PC-9 (cell line): Measurements from ENCODE around the gene PLA2G2C. TPM values are rescaled to one million over a fixed set of nuclear protein-coding genes. Genes with fewer than 3 reads are reported as not detected.

Source experiments
- BruUV-seq: library from RNA; stranded (reverse); fragments of 400-500 nt; replicated peaks from 2 replicates; lab custom pipeline; 2021; lab: Mats Ljungman, UMichigan
- CTCF ChIA-PET: fragments of 300-600 bp; sonication (Branson Sonifier 250); formaldehyde crosslinking; loops from one replicate; lab custom pipeline; 2022; ENCODE audit warnings: antibody characterized with exemption; lab: Charles Lee
- POLR2A ChIA-PET: fragments of 300-600 bp; sonication (Branson Sonifier 250); formaldehyde crosslinking; loops from one replicate; lab custom pipeline; 2022; ENCODE audit warnings: antibody characterized with exemption; ENCODE audit not compliant: unreplicated experiment; lab: Charles Lee
- DNase-seq, 2 experiments: peaks; one replicate each; pipeline versions ENCODE4 v3.0.0 to v3.0.0-alpha.2; 2015 to 2022; ENCODE audit warnings: mixed read lengths in 1 of 2
- H2AFZ ChIP-seq: fragments of 200-600 bp; sonication (generic); 2 replicates; pipeline ENCODE4 v1.8.1; 2017; ENCODE audit warnings: antibody characterized with exemption
- H3F3A ChIP-seq: fragments of 200-600 bp; sonication (generic); 2 replicates; pipeline ENCODE4 v1.8.1; 2017; ENCODE audit warnings: antibody characterized with exemption, mild to moderate bottlenecking, low read depth; ENCODE audit not compliant: insufficient read depth
- H3K27ac ChIP-seq: fragments of 200-600 bp; sonication (generic); 2 replicates; pipeline ENCODE4 v1.6.1; 2016; ENCODE audit warnings: mixed run types
- H3K27me3 ChIP-seq: fragments of 200-600 bp; sonication (generic); 2 replicates; pipeline ENCODE4 v1.6.1; 2016; ENCODE audit warnings: low read depth, mixed run types; ENCODE audit not compliant: insufficient read depth
- H3K36me3 ChIP-seq: fragments of 200-600 bp; sonication (generic); 2 replicates; pipeline ENCODE4 v1.6.1; 2016; ENCODE audit warnings: low read depth, mixed run types
- H3K4me1 ChIP-seq: fragments of 200-600 bp; sonication (generic); replicated peaks from 2 replicates; pipeline ENCODE4 v1.6.1; 2016; ENCODE audit warnings: mixed run types; ENCODE audit not compliant: insufficient read depth
- H3K4me2 ChIP-seq: fragments of 200-600 bp; sonication (generic); 2 replicates; pipeline ENCODE4 v1.6.1; 2017; ENCODE audit warnings: mixed run types
- H3K4me3 ChIP-seq: fragments of 200-600 bp; sonication (generic); 2 replicates; pipeline ENCODE4 v1.6.1; 2016; ENCODE audit warnings: mixed run types
- H3K79me2 ChIP-seq: fragments of 200-600 bp; sonication (generic); 2 replicates; pipeline ENCODE4 v1.6.1; 2017; ENCODE audit warnings: low read depth, mixed run types
- H3K9me2 ChIP-seq: fragments of 200-600 bp; sonication (generic); 2 replicates; pipeline ENCODE4 v1.8.1; 2017; ENCODE audit warnings: mild to moderate bottlenecking; ENCODE audit not compliant: insufficient read depth
- H3K9me3 ChIP-seq: fragments of 200-600 bp; sonication (generic); 2 replicates; pipeline ENCODE4 v1.8.1; 2016; ENCODE audit warnings: low read depth; ENCODE audit not compliant: insufficient read depth
- H4K20me1 ChIP-seq: fragments of 200-600 bp; sonication (generic); 2 replicates; pipeline ENCODE4 v1.8.1; 2017; ENCODE audit not compliant: insufficient read depth
- CTCF ChIP-seq: fragments of 200-600 bp; sonication (generic); conservative IDR thresholded peaks from 2 replicates; pipeline ENCODE4 v1.6.1; 2017; ENCODE audit warnings: mixed run types, antibody characterized with exemption, mild to moderate bottlenecking, moderate library complexity
- EZH2 ChIP-seq: fragments of 200-600 bp; sonication (generic); IDR thresholded peaks from 2 replicates; pipeline ENCODE4 v1.8.0; 2017; ENCODE audit warnings: antibody characterized with exemption, low read depth
- intact Hi-C: fragments of 100-400 bp; cut with micrococcal nuclease; formaldehyde crosslinking; loops from one replicate; pipeline ENCODE4 v1.10.0; 2022; ENCODE audit not compliant: unreplicated experiment
- total RNA-seq: library from RNA; stranded (reverse); gene quantifications from 2 replicates; pipeline ENCODE4 v1.2.3, GENCODE V29; 2021

The PLA2G2C gene
- total RNA-seq, 1 experiment from 2014 or later, result 0.55 TPM

DNA sequence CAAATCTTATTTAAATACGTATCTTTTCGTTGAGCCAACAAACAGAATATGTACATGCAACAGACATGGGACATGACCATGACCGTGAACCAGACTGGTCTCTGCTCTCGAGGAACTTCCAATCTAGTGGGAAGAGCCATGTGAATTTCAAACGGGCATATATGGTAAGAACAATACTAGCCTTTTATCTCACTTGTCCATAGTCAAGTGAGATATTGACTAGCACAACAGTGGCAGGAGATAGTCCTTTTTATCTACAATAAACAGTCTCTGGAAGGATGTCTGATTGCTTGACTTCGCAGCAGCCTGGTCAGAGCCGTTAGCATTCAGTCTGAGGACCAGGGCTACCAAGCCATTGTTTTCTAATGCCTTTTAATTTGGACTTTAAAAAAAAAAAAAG, 12.6 kb upstream of the PLA2G2C start:
- Histone ChIP-seq H3K79me2 (no peaks in the 10 kb centered on the region), H4K20me1 (no peaks in the 10 kb centered on the region), H3K4me2 (0 out of 2 replicates have a peak overlapping the region, but pooled peaks have one; percentile 20), H3K27me3 (no peaks in the 10 kb centered on the region), H3K27ac (peak overlapping the region; percentile 26; the same call in 1 of the 2 replicates), H3K36me3 (no peaks in the 10 kb centered on the region), H3K9me3 (no peaks in the 10 kb centered on the region), H3K9me2 (no peaks in the 10 kb centered on the region), H3K4me3 (no peak overlapping the region), H3F3A (peaks cover 10% of the 10 kb centered on the region; the same call in 1 of the 2 replicates), H2AFZ (no peak overlapping the region), H3K4me1 (peaks cover 23% of the 10 kb centered on the region)
- ChIA-PET POLR2A (no interaction called here), CTCF (interaction anchor here (0.6 kb wide), 1 partner anchor 14 kb away, joined by 18 read pairs; no protein-coding TSS in a partner anchor)
- DNase-seq, result no peak
- no peak for TF ChIP-seq CTCF
- TF ChIP-seq EZH2, result no peak
- no TSS peak for BruUV-seq
- intact Hi-C loops, result loop anchor here (5.0 kb wide), 1 partner anchor 97 kb away; no protein-coding TSS in a partner anchor

DNA sequence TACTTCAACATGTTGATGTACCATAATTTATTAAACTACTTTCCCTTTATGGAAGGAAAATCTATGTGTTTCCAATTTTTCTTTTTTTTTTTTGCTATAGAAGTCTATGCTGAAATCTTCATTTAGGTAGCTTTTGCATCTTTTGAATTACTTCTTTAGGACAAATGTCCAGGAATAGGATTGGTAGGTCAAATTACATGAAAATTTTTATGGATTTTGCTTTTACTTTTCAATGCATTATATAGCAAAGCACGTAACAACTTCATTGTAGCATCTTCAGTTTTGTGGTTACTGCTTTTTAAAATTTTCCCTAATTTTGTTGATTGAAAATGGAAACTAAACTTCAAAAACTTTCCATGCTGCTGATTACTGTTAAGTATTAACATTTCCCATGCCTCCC, 12.0 kb upstream of the PLA2G2C start:
- no peaks in the 10 kb centered on the region for H3K9me3 ChIP-seq
- TF ChIP-seq CTCF (no peak), EZH2 (no peak)
- no peak for DNase-seq
- peaks cover 10% of the 10 kb centered on the region; the same call in 1 of the 2 replicates for H3F3A ChIP-seq
- peaks cover 23% of the 10 kb centered on the region for H3K4me1 ChIP-seq
- intact Hi-C loops, result loop anchor here (5.0 kb wide), 1 partner anchor 96 kb away; no protein-coding TSS in a partner anchor
- H3K27me3 ChIP-seq, result no peaks in the 10 kb centered on the region
- ChIA-PET POLR2A (no interaction called here), CTCF (no interaction called here)
- H4K20me1 ChIP-seq, result no peaks in the 10 kb centered on the region
- H2AFZ ChIP-seq, result no peak overlapping the region
- H3K4me2 ChIP-seq, result no peak overlapping the region
- no peak overlapping the region for H3K27ac ChIP-seq
- H3K36me3 ChIP-seq, result no peaks in the 10 kb centered on the region
- no peaks in the 10 kb centered on the region for H3K79me2 ChIP-seq
- BruUV-seq, result no TSS peak
- no peak overlapping the region for H3K4me3 ChIP-seq
- H3K9me2 ChIP-seq, result no peaks in the 10 kb centered on the region

GRCh38 chr1:20197329-20197791, 11.0 kb upstream of the PLA2G2C start:
- ChIA-PET CTCF (no interaction called here), POLR2A (no interaction called here)
- intact Hi-C loops, result loop anchor here (5.0 kb wide), 1 partner anchor 95 kb away; no protein-coding TSS in a partner anchor
- H3K4me2 ChIP-seq, result no peak overlapping the region
- no peak overlapping the region for H2AFZ ChIP-seq
- H3K9me3 ChIP-seq, result no peaks in the 10 kb centered on the region
- H3F3A ChIP-seq, result peaks cover 10% of the 10 kb centered on the region; the same call in 1 of the 2 replicates
- H3K4me3 ChIP-seq, result no peak overlapping the region
- no peaks in the 10 kb centered on the region for H3K27me3 ChIP-seq
- BruUV-seq, result no TSS peak
- H3K27ac ChIP-seq, result no peak overlapping the region
- H3K9me2 ChIP-seq, result no peaks in the 10 kb centered on the region
- no peak for DNase-seq
- H3K36me3 ChIP-seq, result no peaks in the 10 kb centered on the region
- no peaks in the 10 kb centered on the region for H3K79me2 ChIP-seq
- H3K4me1 ChIP-seq, result peaks cover 23% of the 10 kb centered on the region
- TF ChIP-seq CTCF (no peak), EZH2 (no peak)
- H4K20me1 ChIP-seq, result no peaks in the 10 kb centered on the region
